ENCODE measurements around the gene TIGAR.

GRCh38 chr12:4283512-4284255 lies 37.3 kb upstream of the TIGAR start:
- TF ChIP-seq CTCF (conservative IDR thresholded peaks at IDR 0.05; ENCODE audit: low read length) (no peak), EZH2phosphoT487 (IDR thresholded peaks at IDR 0.05; ENCODE audit: borderline replicate concordance) (no peak)
